ENCODE measurements around the gene OVCA2. TPM values are rescaled to one million over a fixed set of nuclear protein-coding genes. Genes with fewer than 3 reads are reported as not detected.

OVCA2 gene
- total RNA-seq, 2 donors from 2014 or later: 28.4 to 35.2 TPM

- Mint-ChIP-seq H3K4me1 (peaks cover 32% of the 10 kb centered on the region), H3K27ac (no peak overlapping the region), H3K36me3 (ENCODE audit: low read depth) (peaks cover 7% of the 10 kb centered on the region), H3K27me3 (peaks cover 6% of the 10 kb centered on the region), H3K4me3 (peak overlapping the region; percentile 82)
- ATAC-seq (peak; percentile 35), DNase-seq (peak in 2 of 3 donors; percentile 33 to 43)
- H3K9me3 ChIP-seq (ENCODE audit: control insufficient read depth, low read length, poor library complexity, severe bottlenecking): no peaks in the 10 kb centered on the region
Observed at GRCh38 chr17:2056206-2057174, 14.7 kb downstream of the OVCA2 start.

GRCh38 chr17:2057175-2057759 lies 15.4 kb downstream of the OVCA2 start:
- no peaks in the 10 kb centered on the region for H3K9me3 ChIP-seq (ENCODE audit: control insufficient read depth, low read length, poor library complexity, severe bottlenecking)
- ATAC-seq: no peak
- peaks cover 25% of the 10 kb centered on the region for H3K4me1 Mint-ChIP-seq
- peaks cover 7% of the 10 kb centered on the region for H3K36me3 Mint-ChIP-seq (ENCODE audit: low read depth)
- peaks cover 6% of the 10 kb centered on the region for H3K27me3 Mint-ChIP-seq
- no peak for DNase-seq
- H3K27ac Mint-ChIP-seq: no peak overlapping the region
- H3K4me3 Mint-ChIP-seq: peak overlapping the region; percentile 33

GRCh38 chr17:2057760-2058585 lies 16.2 kb downstream of the OVCA2 start:
- peak overlapping the region; percentile 33 for H3K4me3 Mint-ChIP-seq
- H3K27ac Mint-ChIP-seq: no peak overlapping the region
- no peak for ATAC-seq
- peaks cover 7% of the 10 kb centered on the region for H3K36me3 Mint-ChIP-seq (ENCODE audit: low read depth)
- H3K9me3 ChIP-seq (ENCODE audit: control insufficient read depth, low read length, poor library complexity, severe bottlenecking): no peaks in the 10 kb centered on the region
- peaks cover 24% of the 10 kb centered on the region for H3K4me1 Mint-ChIP-seq
- DNase-seq: no peak
- H3K27me3 Mint-ChIP-seq: peaks cover 6% of the 10 kb centered on the region

- H3K36me3 Mint-ChIP-seq (ENCODE audit: low read depth): peaks cover 7% of the 10 kb centered on the region
- H3K27me3 Mint-ChIP-seq: peaks cover 8% of the 10 kb centered on the region
- ATAC-seq (no peak), DNase-seq (peak; percentile 47 to 56 (median 55))
- no peaks in the 10 kb centered on the region for H3K9me3 ChIP-seq (ENCODE audit: control insufficient read depth, low read length, poor library complexity, severe bottlenecking)
- H3K4me1 Mint-ChIP-seq: peaks cover 18% of the 10 kb centered on the region
- H3K27ac Mint-ChIP-seq: no peak overlapping the region
- H3K4me3 Mint-ChIP-seq: peak overlapping the region; percentile 65
Observed at GRCh38 chr17:2058586-2059546, 17.0 kb downstream of the OVCA2 start.

- Mint-ChIP-seq H3K27ac (peak overlapping the region; percentile 47), H3K27me3 (peaks cover 17% of the 10 kb centered on the region), H3K4me3 (peak overlapping the region; percentile 65), H3K4me1 (peaks cover 18% of the 10 kb centered on the region), H3K36me3 (ENCODE audit: low read depth) (peaks cover 12% of the 10 kb centered on the region)
- no peak for DNase-seq
- no peak for ATAC-seq
- no peaks in the 10 kb centered on the region for H3K9me3 ChIP-seq (ENCODE audit: control insufficient read depth, low read length, poor library complexity, severe bottlenecking)
Observed at GRCh38 chr17:2059547-2060384, 17.9 kb downstream of the OVCA2 start.

GRCh38 chr17:2060385-2060658 lies 18.5 kb downstream of the OVCA2 start:
- H3K9me3 ChIP-seq (ENCODE audit: control insufficient read depth, low read length, poor library complexity, severe bottlenecking): no peaks in the 10 kb centered on the region
- Mint-ChIP-seq H3K36me3 (ENCODE audit: low read depth) (peaks cover 14% of the 10 kb centered on the region), H3K4me3 (no peak overlapping the region), H3K27me3 (peaks cover 17% of the 10 kb centered on the region), H3K27ac (no peak overlapping the region), H3K4me1 (peaks cover 19% of the 10 kb centered on the region)
- ATAC-seq: no peak
- no peak for DNase-seq

GRCh38 chr17:2060681-2061440 lies 19.0 kb downstream of the OVCA2 start:
- H3K9me3 ChIP-seq (ENCODE audit: control insufficient read depth, low read length, poor library complexity, severe bottlenecking): no peaks in the 10 kb centered on the region
- DNase-seq (no peak), ATAC-seq (no peak)
- H3K36me3 Mint-ChIP-seq (ENCODE audit: low read depth): peaks cover 14% of the 10 kb centered on the region
- no peak overlapping the region for H3K27ac Mint-ChIP-seq
- H3K4me3 Mint-ChIP-seq: no peak overlapping the region
- H3K4me1 Mint-ChIP-seq: peaks cover 19% of the 10 kb centered on the region
- peaks cover 17% of the 10 kb centered on the region for H3K27me3 Mint-ChIP-seq

GRCh38 chr17:2061441-2061958 lies 19.7 kb downstream of the OVCA2 start:
- Mint-ChIP-seq H3K4me1 (peaks cover 18% of the 10 kb centered on the region), H3K27ac (no peak overlapping the region), H3K4me3 (no peak overlapping the region), H3K27me3 (peaks cover 17% of the 10 kb centered on the region), H3K36me3 (ENCODE audit: low read depth) (peaks cover 18% of the 10 kb centered on the region)
- no peak for DNase-seq
- no peaks in the 10 kb centered on the region for H3K9me3 ChIP-seq (ENCODE audit: control insufficient read depth, low read length, poor library complexity, severe bottlenecking)
- ATAC-seq: no peak

GRCh38 chr17:2062571-2063183 lies 20.9 kb downstream of the OVCA2 start:
- Mint-ChIP-seq H3K27ac (peak overlapping the region; percentile 73), H3K4me1 (peaks cover 16% of the 10 kb centered on the region), H3K36me3 (ENCODE audit: low read depth) (peaks cover 18% of the 10 kb centered on the region), H3K27me3 (peaks cover 17% of the 10 kb centered on the region), H3K4me3 (no peak overlapping the region)
- no peak for ATAC-seq
- no peak for DNase-seq
- H3K9me3 ChIP-seq (ENCODE audit: control insufficient read depth, low read length, poor library complexity, severe bottlenecking): no peaks in the 10 kb centered on the region

- H3K4me3 Mint-ChIP-seq: no peak overlapping the region
- H3K9me3 ChIP-seq (ENCODE audit: control insufficient read depth, low read length, poor library complexity, severe bottlenecking): no peaks in the 10 kb centered on the region
- DNase-seq (no peak), ATAC-seq (no peak)
- peaks cover 17% of the 10 kb centered on the region for H3K27me3 Mint-ChIP-seq
- H3K36me3 Mint-ChIP-seq (ENCODE audit: low read depth): peaks cover 18% of the 10 kb centered on the region
- peaks cover 16% of the 10 kb centered on the region for H3K4me1 Mint-ChIP-seq
- peak overlapping the region; percentile 73 for H3K27ac Mint-ChIP-seq
Observed at GRCh38 chr17:2063261-2064146, 21.7 kb downstream of the OVCA2 start.

Data from T-helper 17 cell (primary cell).